GM12891 (cell line): ENCODE results near the gene CADPS.

ENCODE experiments used
- PAX5 ChIP-seq: IDR thresholded peaks from 2 replicates; pipeline ENCODE4 v1.6.1; 2011; ENCODE audit warnings: low read length, moderate library complexity, mild to moderate bottlenecking; ENCODE audit not compliant: insufficient read depth, severe bottlenecking
- POLR2A ChIP-seq: IDR thresholded peaks from 2 replicates; pipeline ENCODE4 v1.6.1; 2011; ENCODE audit warnings: low read depth, low read length, control low read depth
- POLR2AphosphoS5 ChIP-seq: IDR thresholded peaks from 2 replicates; pipeline ENCODE4 v1.6.1; 2011; ENCODE audit warnings: low read depth, low read length, control low read depth
- TAF1 ChIP-seq: IDR thresholded peaks from 2 replicates; pipeline ENCODE4 v1.6.1; 2011; ENCODE audit warnings: low read depth, low read length, control low read depth

- TF ChIP-seq POLR2AphosphoS5 (no peak), PAX5 (no peak), POLR2A (no peak), TAF1 (no peak)
Observed at GRCh38 chr3:62781121-62781520, 94.1 kb downstream of the CADPS start.
